ENCODE results near the gene FKBP7.

GRCh38 chr2:178455947-178456346 is 22.5 kb downstream of the FKBP7 start:
- TF ChIP-seq, protein P1, sequence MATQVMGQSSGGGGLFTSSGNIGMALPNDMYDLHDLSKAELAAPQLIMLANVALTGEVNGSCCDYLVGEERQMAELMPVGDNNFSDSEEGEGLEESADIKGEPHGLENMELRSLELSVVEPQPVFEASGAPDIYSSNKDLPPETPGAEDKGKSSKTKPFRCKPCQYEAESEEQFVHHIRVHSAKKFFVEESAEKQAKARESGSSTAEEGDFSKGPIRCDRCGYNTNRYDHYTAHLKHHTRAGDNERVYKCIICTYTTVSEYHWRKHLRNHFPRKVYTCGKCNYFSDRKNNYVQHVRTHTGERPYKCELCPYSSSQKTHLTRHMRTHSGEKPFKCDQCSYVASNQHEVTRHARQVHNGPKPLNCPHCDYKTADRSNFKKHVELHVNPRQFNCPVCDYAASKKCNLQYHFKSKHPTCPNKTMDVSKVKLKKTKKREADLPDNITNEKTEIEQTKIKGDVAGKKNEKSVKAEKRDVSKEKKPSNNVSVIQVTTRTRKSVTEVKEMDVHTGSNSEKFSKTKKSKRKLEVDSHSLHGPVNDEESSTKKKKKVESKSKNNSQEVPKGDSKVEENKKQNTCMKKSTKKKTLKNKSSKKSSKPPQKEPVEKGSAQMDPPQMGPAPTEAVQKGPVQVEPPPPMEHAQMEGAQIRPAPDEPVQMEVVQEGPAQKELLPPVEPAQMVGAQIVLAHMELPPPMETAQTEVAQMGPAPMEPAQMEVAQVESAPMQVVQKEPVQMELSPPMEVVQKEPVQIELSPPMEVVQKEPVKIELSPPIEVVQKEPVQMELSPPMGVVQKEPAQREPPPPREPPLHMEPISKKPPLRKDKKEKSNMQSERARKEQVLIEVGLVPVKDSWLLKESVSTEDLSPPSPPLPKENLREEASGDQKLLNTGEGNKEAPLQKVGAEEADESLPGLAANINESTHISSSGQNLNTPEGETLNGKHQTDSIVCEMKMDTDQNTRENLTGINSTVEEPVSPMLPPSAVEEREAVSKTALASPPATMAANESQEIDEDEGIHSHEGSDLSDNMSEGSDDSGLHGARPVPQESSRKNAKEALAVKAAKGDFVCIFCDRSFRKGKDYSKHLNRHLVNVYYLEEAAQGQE (IDR thresholded peaks at IDR 0.05), result no peak
- TF ChIP-seq, protein P2, sequence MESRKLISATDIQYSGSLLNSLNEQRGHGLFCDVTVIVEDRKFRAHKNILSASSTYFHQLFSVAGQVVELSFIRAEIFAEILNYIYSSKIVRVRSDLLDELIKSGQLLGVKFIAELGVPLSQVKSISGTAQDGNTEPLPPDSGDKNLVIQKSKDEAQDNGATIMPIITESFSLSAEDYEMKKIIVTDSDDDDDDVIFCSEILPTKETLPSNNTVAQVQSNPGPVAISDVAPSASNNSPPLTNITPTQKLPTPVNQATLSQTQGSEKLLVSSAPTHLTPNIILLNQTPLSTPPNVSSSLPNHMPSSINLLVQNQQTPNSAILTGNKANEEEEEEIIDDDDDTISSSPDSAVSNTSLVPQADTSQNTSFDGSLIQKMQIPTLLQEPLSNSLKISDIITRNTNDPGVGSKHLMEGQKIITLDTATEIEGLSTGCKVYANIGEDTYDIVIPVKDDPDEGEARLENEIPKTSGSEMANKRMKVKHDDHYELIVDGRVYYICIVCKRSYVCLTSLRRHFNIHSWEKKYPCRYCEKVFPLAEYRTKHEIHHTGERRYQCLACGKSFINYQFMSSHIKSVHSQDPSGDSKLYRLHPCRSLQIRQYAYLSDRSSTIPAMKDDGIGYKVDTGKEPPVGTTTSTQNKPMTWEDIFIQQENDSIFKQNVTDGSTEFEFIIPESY (IDR thresholded peaks at IDR 0.05), result no peak
- TF ChIP-seq, protein P3, sequence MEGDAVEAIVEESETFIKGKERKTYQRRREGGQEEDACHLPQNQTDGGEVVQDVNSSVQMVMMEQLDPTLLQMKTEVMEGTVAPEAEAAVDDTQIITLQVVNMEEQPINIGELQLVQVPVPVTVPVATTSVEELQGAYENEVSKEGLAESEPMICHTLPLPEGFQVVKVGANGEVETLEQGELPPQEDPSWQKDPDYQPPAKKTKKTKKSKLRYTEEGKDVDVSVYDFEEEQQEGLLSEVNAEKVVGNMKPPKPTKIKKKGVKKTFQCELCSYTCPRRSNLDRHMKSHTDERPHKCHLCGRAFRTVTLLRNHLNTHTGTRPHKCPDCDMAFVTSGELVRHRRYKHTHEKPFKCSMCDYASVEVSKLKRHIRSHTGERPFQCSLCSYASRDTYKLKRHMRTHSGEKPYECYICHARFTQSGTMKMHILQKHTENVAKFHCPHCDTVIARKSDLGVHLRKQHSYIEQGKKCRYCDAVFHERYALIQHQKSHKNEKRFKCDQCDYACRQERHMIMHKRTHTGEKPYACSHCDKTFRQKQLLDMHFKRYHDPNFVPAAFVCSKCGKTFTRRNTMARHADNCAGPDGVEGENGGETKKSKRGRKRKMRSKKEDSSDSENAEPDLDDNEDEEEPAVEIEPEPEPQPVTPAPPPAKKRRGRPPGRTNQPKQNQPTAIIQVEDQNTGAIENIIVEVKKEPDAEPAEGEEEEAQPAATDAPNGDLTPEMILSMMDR (IDR thresholded peaks at IDR 0.05; ENCODE audit: low read depth, low read length, missing input control), result no peak

All from liver (tissue), 2 donors.